ENCODE data around the gene ALDH5A1.

Gene ALDH5A1

GRCh38 chr6:24534329-24534728 is 39.6 kb downstream of the ALDH5A1 start:
- DNase-seq = no peak

DNA sequence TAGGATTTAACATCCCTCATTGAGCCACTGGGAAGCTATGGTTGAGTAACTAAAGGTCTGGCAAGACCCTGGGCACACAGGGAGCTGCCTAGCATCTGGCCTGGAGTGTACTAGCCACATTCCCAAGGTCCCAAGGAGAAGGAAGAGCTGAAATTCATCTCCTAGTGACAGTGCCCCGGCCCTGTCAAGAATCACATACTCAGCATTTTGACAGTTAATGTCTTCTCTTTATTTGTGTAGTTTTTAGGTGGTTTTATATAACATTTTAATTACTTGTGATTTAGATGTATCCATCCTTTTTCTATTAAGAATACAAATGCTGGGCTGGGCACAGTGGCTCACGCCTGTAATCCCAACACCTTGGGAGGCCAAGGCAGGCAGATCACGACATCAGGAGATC is 40.4 kb downstream of the ALDH5A1 start:
- DNase-seq = no peak

- DNase-seq = no peak
These were observed 41.7 kb downstream of the ALDH5A1 start for GRCh38 chr6:24536466-24536865.

DNA sequence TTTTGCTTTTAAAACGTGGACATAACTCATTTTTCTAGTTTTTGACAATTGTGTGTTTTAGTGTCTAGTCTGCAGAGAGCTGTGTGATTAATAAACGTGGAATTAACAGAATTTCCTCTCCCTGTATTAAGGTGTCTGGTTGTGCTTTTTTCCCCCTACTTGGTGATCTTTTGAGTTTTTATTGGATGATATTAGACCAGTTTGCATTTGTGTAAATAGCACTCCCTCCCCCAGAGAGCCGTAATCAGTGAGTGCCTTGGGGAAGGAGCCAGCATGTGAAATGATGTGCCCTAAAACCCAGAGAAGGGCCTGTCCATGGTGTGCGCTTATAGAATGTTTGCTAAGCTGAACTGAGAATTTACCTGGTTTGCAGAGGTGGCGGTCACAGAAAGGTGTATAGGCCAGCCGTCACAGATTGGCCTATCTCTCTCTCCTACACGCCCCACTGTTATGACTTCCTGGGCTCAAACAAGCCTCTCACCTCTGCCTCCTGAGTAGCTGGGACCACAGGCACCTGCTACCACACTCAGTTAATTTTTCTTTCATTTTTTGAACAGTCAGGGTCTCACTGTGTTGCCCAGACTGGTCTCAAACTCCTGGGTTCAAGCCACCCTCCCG is 42.4 kb downstream of the ALDH5A1 start:
- no peak for DNase-seq

DNA sequence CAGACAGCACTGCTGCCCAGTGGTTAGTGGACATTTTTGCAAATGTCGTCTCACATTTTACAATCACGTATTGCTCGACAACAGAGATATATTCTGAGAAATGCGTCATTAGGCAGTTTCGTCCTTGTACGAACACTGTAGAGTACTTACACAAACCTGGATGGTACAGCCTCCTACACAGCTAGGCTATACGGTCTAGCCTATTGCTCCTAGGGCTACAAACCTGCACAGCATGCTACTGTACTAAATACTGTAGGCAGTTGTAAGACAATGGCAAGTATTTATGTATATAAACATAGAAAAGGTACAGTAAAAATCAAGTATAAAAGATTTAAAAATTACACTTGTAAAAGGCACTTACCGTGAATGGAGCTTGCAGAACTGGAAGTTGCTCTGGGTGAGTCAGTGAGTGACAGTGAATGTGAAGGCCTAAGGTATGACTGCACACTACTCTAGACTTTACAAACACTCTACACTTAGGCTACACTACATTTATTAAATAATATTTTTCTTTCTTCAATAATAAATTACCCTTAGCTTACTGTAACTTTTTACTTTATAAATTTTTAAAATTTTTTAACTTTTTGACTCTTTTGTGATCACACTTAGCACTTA is 43.1 kb downstream of the ALDH5A1 start:
- DNase-seq = no peak

DNA sequence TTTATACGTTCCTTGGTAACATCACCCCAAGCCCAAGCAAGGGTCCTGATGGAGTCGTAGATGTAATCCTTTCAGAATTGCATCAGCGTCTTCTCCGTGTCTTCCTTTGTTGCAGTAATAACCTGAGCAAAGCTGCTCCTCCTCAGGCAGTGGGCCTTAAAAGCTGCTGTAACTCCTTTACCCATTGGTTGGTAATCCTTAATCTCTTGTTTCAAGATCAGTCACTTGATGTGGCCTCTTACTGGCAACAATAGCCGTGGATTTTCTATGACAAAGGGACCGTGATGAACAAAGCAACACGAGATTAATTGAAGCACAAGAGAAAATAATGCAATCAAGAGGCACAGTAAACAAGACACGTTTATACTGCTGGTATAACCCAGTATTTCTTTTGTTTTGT is 44.6 kb downstream of the ALDH5A1 start:
- no peak for DNase-seq

GRCh38 chr6:24540197-24540596 is 45.4 kb downstream of the ALDH5A1 start:
- no peak for DNase-seq

- DNase-seq = no peak
These were observed 48.9 kb downstream of the ALDH5A1 start for GRCh38 chr6:24543683-24544082.

DNA sequence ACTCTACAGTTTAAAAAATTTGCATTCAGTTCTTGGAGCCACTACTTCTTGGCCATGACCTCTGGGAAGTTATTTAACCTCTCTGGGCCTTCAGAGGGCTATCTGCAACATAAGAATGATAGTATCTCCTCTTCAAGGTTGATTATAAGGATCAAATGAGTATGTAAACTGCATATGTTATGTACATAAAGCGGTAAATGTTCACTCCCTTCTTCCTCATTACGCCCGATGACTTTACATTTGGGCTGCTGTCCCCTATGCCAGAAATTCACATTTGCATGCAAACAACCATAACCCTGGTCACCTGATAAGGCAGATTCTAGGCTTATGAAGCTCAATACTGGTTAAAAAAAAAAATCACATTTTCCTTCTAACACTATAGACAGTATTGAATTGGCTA is 50.4 kb downstream of the ALDH5A1 start:
- no peak for DNase-seq

DNA sequence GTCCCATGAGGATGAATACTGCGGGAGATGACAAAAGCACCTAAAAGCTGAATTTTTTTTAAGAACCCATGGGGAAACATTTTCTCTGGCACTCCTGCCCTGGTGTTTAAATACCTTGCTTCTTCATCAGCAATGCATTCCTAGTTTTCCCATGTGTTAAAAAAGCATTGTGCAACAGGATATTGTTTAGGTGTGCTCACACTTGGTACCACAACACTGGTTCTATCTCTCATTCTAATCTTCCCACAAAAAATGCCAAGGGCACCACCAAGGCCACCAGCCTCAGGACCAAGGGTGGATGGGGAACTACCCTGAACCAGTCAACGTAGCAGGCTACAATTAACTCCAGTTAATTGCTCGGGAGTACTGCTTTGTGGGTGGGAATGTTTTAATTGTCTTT is 50.9 kb downstream of the ALDH5A1 start:
- no peak for DNase-seq

DNA sequence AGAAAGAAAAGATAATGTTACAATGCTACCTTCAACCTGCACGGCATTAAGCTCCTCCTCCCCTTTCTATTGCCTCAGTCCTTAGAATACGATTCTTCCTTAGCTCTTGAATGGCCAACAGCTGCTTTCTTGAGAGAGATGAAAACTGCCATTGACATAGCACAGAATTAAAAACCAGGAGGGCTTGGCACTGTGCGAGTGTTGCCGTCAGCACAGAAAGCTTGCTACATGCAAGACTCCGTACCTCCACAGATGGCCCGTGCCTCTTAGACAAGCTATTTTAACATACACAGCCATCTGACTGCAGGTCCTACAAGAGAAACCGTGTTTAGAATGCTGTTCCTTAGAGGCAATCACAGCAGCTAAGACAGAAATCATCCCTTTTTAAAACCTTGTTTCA is 51.7 kb downstream of the ALDH5A1 start:
- no peak for DNase-seq

- no peak for DNase-seq
These were observed 52.5 kb downstream of the ALDH5A1 start for GRCh38 chr6:24547243-24547642.

GRCh38 chr6:24549158-24549557 is 54.4 kb downstream of the ALDH5A1 start:
- DNase-seq = no peak

DNA sequence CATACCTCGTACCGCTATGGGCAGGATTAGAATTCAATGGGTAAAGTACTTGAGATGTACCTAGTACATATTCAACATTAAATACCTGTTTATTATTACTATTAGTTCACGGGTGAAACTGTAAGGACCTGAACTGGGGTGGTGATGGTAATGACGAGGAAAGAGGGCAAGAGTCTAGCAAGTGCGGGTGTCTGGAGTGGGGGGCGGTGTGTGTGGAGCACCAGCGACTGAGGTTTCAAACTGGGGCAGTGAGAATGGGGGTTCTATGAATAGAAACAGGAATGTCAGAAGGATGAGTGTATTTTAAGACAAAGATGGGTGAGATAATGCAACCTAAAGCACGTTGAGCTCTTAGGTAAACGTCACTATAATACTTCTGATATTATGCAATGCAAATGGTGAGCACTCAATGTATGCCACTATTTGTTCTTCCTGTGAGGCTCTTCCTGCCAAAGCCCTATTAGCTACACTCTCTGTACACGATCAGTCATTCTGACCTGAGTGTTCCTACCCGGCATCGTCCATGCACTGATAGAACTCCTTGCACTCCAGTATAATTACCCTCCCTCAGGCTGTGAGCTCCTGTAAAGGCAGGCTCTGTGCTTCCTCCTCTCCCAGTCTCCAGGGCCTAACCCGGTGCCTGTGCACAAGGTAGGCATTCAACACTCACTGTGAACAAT is 55.0 kb downstream of the ALDH5A1 start:
- no peak for DNase-seq

DNA sequence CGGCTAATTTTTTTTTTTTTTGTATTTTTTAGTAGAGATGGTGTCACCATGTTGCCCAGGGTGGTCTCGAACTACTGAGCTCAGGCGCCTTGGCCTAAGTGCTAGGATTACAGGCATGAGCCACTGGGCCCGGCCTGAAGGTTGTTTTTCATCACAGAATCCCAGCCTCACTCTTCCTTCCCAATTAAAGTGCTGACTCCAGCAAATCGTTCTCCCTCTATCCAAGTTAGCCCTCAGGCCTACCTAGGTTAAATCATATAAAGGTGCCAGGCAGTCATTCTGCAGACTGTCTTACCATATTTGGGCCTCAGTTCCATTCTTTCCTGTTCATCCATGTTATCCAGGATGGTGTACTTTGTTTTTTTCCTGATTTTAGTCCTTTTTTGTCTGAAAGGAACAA is 56.4 kb downstream of the ALDH5A1 start:
- no peak for DNase-seq

DNA sequence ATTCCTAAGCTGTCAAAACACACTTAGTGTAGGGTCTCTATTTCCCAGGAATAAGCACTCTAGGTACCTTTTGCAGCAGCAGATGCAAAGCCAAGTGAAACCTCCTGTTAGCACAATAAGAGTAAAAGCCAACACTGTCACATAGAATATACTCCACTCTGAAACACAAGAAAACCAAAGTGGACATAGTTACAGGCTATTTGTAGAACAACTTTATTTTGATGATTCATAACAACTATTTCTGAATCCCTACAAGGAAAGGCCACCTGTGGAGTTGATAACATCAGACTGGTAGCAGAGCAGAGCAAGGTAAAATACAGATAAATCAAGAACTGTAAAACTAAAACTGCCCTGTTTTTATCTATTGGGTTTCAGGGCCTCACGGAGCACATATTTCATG is 59.7 kb downstream of the ALDH5A1 start:
- DNase-seq = no peak

DNA sequence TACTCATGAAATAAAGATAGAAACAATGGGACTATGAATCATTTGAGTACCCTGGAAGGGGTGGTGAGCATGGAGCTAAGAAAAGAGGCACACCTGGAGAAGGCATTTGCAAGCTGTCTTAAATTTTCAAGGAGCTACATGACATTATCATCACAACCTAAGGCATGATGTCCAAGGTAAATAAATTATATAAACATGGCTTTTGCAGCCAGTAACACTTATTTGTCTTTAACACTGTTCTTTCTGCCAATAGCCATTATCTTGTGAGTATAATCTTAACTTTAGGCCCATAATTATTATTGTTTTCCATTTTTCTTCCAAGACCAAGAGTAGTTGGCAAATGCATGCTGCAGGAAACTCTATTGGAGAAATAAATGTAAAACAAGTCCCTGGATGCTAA is 63.7 kb downstream of the ALDH5A1 start:
- no peak for DNase-seq

DNA sequence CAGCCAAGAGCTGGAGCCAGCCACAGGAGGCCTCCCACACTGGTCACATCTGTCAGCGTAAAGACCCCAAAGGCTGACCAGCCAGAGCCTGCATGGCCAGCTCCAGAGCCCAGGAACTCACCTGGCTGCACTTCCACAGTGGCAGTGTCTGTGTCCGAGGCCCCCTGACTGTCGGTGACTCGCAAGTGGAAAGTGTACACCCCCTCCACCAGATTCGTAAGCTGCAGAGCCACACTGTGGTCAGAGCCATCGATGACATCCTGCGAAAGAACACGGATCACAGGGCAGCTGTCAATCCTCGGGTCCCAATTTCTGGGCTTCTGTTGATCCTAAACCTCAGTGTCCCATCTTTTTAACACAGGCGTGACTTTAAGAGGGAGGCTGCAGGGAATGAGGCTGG is 69.3 kb downstream of the ALDH5A1 start:
- DNase-seq = no peak

DNA sequence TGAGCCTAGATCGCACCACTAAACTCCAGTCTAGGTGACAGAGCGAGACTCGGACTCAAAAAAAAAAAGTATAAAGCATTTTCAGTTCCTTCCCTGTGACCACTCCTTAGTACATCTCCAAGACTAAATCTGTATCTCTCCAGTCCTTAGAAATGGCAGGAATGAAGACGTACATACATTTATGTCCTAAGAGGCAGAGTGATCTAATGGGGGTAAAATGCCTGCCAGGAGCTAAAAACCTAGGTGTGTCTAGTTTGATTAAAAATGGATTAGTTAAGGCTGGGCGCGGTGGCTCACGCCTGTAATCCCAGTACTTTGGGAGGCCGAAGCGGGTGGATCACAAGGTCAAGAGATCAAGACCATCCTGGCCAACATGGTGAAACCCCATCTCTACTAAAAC is 70.4 kb downstream of the ALDH5A1 start:
- DNase-seq = no peak

- DNase-seq = no peak
These were observed 71.4 kb downstream of the ALDH5A1 start for GRCh38 chr6:24566020-24566767.

GRCh38 chr6:24568683-24569082 is 73.9 kb downstream of the ALDH5A1 start:
- DNase-seq = no peak

- DNase-seq = no peak
These were observed 75.0 kb downstream of the ALDH5A1 start for GRCh38 chr6:24569811-24570210.

DNA sequence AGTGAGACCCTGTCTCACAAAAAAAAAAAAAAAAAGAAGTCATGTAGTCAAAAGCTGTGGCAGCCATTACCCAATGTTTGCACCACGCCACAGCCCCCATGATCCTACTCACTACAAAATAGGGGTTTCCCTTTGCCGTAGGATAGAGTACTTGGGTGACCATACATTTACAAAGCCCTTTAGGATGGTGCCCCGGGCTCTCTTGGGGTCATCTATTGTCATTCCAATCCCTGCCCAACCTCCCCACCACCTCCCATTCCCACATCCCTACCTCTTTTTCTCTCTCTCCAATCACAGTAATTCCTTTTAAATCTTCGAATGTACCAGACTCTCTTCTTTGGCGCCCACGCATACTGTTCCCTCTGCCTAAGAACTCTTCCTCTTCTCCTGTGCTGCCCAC is 76.6 kb downstream of the ALDH5A1 start:
- no peak for DNase-seq

GRCh38 chr6:24574809-24575208 is 80.0 kb downstream of the ALDH5A1 start:
- no peak for DNase-seq
